Left cardiac atrium (tissue), 4 donors: Measurements from ENCODE around the gene CHST6. TPM values are rescaled to one million over a fixed set of nuclear protein-coding genes. Genes with fewer than 3 reads are reported as not detected.
A peak's percentile ranks its signal among the peaks of the same experiment; 100 is the strongest.
"Not testable (repeated sequence)": the region's sequence is repeated elsewhere in the genome, so short reads cannot be mapped to it uniquely, and the experiment has no call there.

Source experiments
- ATAC-seq, 2 donors: fragments of 200-7000 bp; cut with Tn5 transposase; one replicate each; pipeline ENCODE4 v1.9.1; 2020; ENCODE audit warnings: mild to moderate bottlenecking in 2 of 2, moderate library complexity in 2 of 2
- DNase-seq: peaks from one replicate; pipeline ENCODE4 v3.0.0-alpha.2; 2020
- intact Hi-C, 2 donors: fragments of 100-400 bp; cut with DNase I; formaldehyde crosslinking; loops; one replicate each; pipeline versions ENCODE4 v1.14.1 to v1.15.1; 2022 to 2023
- long read RNA-seq: library from polyadenylated mRNA; unstranded; transcript quantifications from one replicate; pipeline ENCODE4 v2.0.0, GENCODE V29; 2021
- total RNA-seq, 2 donors: library from RNA; stranded (reverse); fragmentation: NEBNext Ultra II Directional; extraction: Animal tissue kit (Norgen Biotek cat#: 25700); gene quantifications; one replicate each; pipeline ENCODE4 v1.2.1, GENCODE V29; 2021
- donor health status: DM: no; HTN: yes; CAD: no.
- donor health status: DM: no; HTN: yes; CAD: no; lungs with severe emphysema.
- donor health status: DM: yes; HTN: yes; CAD: no.
- donor health status: Dilated cardiomyopathy.

CHST6 gene
- 1 to 10 TPM; 4.4 to 4.6 TPM for total RNA-seq
- long read RNA-seq, result 0 reads

- DNase-seq (peak; percentile 70), ATAC-seq (peak; percentile 60 to 91)
- intact Hi-C loops, result no loop called here
Observed at GRCh38 chr16:75495076-75495674, at the start of gene CHST6. Gene CHST6, minus strand, starts transcription at chr16:75495441. Its CDS starts 15,613 bp downstream, at chr16:75479828.

GRCh38 chr16:75542462-75542861, 47.2 kb upstream of the CHST6 start:
- intact Hi-C loops, result loop anchor here in 1 of 2 donors (10.0 kb wide), 1 partner anchor 68 kb away; no protein-coding TSS in a partner anchor
- ATAC-seq, DNase-seq: not testable (repeated sequence)

DNA sequence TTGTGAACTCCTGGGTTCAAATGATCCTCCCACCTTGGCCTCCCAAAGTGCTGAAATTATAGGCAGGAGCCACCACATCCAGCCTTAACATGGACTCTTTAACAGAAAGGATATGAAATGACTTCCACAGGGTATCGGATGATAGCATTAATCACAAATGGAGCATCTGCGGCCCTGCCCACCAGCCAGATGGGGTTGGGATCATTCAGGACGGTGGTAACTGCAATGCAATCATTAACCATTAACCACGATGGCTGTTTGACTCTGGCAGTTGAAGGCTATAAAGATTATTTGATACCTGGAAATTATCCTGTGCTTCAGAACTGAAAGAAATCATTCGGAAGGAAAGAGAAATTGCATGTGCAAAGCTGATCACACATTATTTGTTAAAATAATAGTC, 46.0 kb upstream of the CHST6 start:
- intact Hi-C loops, result loop anchor here in 1 of 2 donors (10.0 kb wide), 1 partner anchor 66 kb away; no protein-coding TSS in a partner anchor

GRCh38 chr16:75538882-75539565, 43.8 kb upstream of the CHST6 start:
- peak; percentile 92 to 95 for ATAC-seq
- intact Hi-C loops, DNase-seq: not testable (repeated sequence)

More for the DNA sequence above, 46.0 kb upstream of the CHST6 start:
- DNase-seq, result no peak
- ATAC-seq, result no peak

GRCh38 chr16:75537776-75538175, 42.5 kb upstream of the CHST6 start:
- DNase-seq (no peak), ATAC-seq (no peak)
- intact Hi-C loops, result no loop called here

GRCh38 chr16:75535901-75536300, 40.7 kb upstream of the CHST6 start, which contains the start of gene CHST5:
Gene CHST5, minus strand, starts transcription at chr16:75536108. Its CDS starts 5,724 bp downstream, at chr16:75530384.
- DNase-seq (no peak), ATAC-seq (no peak)
- intact Hi-C loops, result no loop called here

DNA sequence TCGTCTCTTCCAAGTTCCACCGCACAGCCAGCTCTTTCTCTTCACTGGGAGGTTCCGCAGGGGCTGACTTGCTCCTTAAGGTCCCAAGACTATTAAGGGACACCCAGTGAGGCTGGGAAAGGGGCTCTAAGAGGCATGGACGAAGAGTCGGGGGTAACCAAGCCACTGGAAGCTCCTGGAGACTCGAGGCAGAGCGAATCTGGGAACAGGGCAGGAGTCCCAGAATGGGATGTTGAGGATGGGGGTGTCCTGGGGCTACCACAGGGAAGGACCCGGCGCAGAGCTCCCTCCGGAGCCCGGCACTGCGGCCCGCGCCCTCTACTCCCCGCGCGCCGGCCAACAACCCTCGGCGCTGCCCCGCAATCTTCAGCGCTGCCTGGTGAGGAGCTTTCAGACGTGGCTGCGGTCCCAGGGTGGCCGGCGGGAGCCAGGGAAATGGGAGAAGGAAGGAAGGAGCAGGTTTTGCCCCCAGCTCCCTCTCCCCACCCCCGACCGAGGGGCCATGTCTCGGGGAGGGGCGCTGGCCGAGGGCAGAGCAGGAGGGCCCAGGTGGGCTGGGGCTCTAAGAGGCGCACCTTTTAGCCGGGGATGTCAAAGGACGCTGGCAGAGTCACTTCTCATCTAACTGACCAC, 40.1 kb upstream of the CHST6 start:
- DNase-seq (no peak), ATAC-seq (no peak)
- intact Hi-C loops, result no loop called here

DNA sequence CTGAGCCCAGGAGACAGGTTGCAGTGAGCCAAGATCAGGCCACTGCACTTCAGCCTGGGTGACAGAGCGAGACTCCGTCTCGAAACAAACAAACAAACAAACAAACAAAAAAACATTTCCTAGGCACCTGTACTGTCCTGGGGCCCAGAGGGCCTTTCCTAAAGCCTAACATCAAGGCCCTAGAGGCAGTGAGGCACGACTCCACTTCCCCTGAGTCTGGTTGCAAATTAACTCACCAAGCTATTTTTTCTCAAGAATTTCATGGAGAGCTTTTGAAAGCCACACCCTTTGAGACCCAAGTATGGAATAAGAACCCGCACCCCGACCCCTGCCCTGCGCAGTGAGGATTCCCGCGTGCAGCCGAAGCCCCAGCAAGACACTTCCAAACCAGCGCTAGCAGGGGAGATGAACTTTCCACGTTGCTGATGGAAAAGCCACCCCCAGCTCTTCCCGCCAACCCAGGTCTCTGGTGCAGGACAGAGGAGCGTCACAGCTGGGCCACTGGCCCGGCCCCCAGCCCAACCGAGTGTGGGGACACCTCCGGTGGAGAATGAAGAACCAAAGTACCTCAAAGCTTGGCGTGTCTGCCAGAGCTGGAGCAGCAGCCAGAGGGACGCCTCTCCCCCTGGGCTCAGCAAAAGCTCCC, 39.4 kb upstream of the CHST6 start:
- DNase-seq (no peak), ATAC-seq (no peak)
- intact Hi-C loops, result no loop called here

DNA sequence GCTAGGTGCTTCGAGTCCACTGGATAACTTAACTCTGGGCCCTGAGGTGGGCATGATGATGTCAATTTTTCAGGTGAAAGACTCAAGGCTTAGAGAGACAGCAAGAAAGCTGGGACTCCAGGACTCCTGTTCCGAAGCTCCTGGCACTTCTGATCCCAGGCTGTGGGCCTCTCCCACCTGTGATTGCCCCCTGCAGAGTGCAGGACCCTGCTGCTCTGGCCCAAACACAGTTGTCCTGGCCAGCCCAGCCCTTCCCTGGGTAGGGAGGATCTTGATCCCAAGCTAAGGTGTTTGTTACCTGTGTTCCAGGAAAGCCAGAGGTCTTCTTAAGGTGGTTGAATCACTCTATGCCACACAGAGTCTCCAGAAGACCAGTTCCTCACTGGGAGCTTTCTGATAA, 37.5 kb upstream of the CHST6 start:
- intact Hi-C loops, result no loop called here
- DNase-seq (no peak), ATAC-seq (no peak)

- ATAC-seq (no peak), DNase-seq (no peak)
- intact Hi-C loops, result no loop called here
Observed at GRCh38 chr16:75532142-75532765, 37.0 kb upstream of the CHST6 start.

DNA sequence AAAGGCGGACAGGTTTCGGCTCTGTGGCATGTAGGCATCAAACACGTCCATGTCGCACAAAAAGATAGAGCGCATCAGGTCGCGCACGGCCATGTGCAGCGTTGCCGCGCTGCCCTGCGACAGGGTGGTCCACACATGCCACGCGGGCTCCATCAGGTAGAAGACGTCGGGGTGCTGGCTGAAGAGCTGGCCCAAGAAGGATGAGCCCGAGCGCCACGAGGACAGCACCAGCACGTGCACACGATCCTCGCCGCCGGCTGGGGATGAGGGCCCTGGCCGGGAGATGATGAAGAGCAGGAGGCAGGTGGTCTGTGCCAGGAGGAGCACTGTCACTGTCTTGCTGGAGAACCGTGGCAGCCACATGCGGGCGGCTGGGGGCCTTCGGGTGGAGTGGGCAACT, 34.7 kb upstream of the CHST6 start:
- ATAC-seq, result no peak
- intact Hi-C loops, result no loop called here

GRCh38 chr16:75529056-75529905, 34.0 kb upstream of the CHST6 start:
- no peak for ATAC-seq
- intact Hi-C loops, result no loop called here
- DNase-seq, result no peak

More for the DNA sequence above, 34.7 kb upstream of the CHST6 start:
- no peak for DNase-seq

DNA sequence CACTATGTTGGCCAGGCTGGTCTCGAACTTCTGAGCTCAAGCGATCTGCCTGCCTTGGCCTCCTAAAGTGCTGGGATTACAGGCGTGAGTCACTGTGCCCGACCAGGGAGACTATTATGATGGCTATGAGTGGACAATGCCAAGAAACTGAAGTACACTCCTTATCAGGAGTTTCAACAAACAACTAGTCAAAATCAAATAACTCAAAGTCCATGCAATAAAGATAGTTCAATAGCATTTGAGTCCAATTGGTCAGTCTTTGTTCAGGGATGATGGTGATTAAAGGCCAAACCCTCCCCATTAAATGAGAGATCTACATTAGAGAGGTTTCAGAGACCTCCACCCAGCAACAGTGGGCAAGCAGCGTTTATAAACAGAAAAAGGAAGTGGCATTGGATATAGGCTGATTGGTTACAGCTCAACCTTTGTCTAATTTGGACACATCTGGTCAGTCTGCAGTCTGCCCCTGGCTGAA, 32.6 kb upstream of the CHST6 start:
- DNase-seq (no peak), ATAC-seq (no peak)
- intact Hi-C loops, result no loop called here

DNA sequence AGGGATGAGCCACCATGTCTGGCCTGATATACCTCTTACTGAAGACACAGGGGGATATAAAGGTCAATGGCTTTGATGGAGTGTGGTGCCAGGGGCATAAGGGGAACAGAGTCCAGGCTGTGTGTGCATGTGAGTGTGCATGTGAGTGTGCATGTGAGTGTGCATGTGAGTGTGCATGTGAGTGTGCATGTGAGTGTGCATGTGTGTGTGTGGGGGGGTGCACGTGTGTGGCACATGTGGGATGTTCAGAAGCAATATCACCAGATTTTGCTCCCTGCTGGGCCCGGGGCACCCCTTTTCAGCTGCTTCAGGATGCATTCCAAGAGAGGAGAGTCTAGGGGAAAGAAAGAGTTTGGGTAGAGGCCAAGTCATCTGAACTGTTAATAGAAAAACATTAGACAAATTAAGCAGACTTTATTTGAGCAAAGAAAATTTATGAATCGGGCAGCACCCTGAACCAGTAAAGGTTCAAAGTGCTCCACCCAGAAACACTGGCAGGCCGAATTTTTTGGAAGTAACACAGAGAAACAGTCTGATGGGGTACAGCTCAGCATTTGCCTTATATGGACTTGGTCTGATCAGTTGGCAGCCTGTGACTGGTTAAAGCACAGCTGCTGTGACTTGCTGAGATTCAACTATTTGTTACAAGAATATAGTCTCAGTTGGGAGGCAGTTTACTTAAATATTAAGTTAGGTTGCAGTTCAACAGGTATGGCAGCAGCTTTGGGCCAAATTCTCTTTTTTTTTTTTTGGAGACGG, 31.0 kb upstream of the CHST6 start:
- intact Hi-C loops, result no loop called here
- DNase-seq, result no peak
- no peak for ATAC-seq

DNA sequence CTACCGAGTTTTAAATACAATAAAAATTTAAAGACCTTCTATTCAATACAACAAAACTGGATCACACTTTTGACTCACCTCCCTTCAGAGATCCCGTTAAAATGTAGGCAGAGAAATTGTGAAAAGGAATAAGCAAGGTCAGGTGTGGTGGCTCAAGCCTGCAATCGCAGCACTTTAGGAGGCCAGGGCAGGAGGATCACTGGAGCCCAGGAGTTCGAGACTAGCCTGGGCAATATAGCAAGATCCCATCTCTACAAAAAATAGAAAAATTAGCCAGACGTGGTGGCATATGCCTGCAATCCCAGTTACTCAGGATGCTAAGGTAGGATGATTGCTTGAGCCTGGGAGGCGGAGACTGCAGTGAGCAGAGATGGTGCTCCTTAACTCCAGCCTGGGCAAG, 23.9 kb upstream of the CHST6 start:
- no peak for DNase-seq
- no peak for ATAC-seq
- intact Hi-C loops, result no loop called here

DNA sequence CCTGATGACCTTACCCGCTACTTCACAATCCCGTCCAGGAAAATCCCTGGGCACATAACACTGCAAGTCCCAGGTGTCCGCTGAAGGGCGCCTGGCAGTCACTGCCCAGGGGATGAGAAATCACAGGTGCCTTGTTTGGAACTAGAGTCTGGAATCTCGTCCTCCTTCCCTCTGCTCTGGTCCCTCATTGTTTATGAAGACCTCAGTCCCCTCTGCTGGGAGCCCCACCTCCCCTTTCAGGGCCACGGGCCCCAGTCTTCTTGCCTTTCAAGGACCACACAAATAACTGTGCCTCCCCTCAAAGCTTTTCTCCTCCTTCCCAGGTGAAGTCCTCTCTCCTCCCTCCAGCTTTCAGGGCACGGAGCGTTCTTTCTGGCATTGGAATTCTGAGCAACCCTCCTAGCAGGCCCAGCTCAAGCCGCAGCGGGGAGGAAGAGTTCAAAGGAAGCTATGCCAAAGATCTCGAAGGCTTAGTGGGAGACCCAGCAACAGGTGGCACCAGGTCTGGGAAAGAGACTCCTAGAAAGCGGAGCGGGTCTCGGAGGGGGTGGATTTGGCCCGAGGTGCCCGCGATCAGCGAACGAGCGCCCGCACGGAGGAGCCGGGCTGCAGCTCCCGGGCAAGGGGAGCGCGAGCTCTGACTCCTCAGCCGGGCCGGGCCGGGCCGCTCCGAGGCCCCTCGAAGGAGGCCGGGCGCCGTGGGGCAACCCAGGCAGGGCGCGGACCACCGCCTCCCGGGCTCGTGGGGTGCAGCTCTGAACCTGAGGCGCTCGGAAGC, 21.1 kb upstream of the CHST6 start:
- peak; percentile 44 to 66 for ATAC-seq
- intact Hi-C loops, DNase-seq: not testable (repeated sequence)

DNA sequence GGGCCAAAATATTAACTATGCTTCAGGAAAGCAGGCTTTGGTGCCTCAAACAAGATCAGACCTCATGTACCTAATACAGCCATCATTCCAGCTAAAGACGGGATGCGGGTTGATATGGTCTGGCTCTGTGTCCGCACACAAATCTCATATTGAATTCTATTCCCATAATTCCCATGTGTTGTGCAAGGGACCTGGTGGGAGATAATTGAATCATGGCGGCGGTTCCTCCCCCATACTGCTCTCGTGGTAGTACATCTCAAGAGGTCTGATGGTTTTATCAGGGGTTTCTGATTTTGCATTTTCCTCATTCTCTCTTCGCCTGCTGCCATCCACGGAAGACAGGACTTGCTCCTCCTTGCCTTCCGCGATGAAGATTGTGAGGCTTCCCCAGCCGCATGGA, 19.1 kb upstream of the CHST6 start:
- intact Hi-C loops, result no loop called here
- ATAC-seq (no peak), DNase-seq (no peak)
